Measurements from ENCODE around the gene NDST4.

GRCh38 chr4:115119804-115120352, 6.5 kb upstream of the NDST4 start:
- TF ChIP-seq CTCF (IDR thresholded peaks at IDR 0.05), result no peak
- no peak for TF ChIP-seq POLR2A (IDR thresholded peaks at IDR 0.05)
